ENCODE measurements around the gene THSD4.

DNA sequence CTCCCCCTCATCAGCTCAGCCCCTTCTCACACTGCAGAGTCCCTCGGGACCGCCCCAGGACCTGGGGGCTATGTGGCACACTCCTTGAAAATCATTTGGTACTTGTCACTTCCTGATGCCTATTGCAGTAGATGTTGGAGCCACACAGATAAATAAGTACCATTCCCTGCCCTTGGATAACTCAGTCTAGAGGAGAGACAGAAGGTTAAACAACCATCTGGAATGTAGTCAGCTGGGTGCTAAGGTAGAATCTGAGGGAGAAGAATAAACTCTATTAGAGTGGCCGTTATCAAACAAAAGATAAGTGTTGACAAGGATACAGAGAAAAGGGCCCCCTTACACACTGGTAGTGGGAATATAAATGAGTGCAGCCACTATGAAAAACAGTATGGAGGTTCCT lies 582.8 kb downstream of the THSD4 start:
- TF ChIP-seq EP300 (IDR thresholded peaks at IDR 0.05), result no peak
- TF ChIP-seq, protein P1, sequence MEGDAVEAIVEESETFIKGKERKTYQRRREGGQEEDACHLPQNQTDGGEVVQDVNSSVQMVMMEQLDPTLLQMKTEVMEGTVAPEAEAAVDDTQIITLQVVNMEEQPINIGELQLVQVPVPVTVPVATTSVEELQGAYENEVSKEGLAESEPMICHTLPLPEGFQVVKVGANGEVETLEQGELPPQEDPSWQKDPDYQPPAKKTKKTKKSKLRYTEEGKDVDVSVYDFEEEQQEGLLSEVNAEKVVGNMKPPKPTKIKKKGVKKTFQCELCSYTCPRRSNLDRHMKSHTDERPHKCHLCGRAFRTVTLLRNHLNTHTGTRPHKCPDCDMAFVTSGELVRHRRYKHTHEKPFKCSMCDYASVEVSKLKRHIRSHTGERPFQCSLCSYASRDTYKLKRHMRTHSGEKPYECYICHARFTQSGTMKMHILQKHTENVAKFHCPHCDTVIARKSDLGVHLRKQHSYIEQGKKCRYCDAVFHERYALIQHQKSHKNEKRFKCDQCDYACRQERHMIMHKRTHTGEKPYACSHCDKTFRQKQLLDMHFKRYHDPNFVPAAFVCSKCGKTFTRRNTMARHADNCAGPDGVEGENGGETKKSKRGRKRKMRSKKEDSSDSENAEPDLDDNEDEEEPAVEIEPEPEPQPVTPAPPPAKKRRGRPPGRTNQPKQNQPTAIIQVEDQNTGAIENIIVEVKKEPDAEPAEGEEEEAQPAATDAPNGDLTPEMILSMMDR (IDR thresholded peaks at IDR 0.05), result no peak
- no peak for TF ChIP-seq POLR2AphosphoS5 (IDR thresholded peaks at IDR 0.05)
- no peak for TF ChIP-seq POLR2A (IDR thresholded peaks at IDR 0.05)

Measured in suprapubic skin (tissue), 4 donors.